A549 (cell line): ENCODE results near the gene MSANTD1.

Source experiments
- CTCF ChIP-seq: fragments of >200 bp; sonication (Bioruptor Twin); formaldehyde crosslinking; IDR thresholded peaks from 3 replicates; pipeline ENCODE4 v1.5.1; 2016
- MAFK ChIP-seq: fragments of 450-650 bp; IDR thresholded peaks from 2 replicates; pipeline ENCODE4 v1.6.1; 2014; ENCODE audit not compliant: partially characterized antibody
- POLR2A ChIP-seq: IDR thresholded peaks from 2 replicates; pipeline ENCODE4 v1.6.1; 2012; ENCODE audit warnings: mild to moderate bottlenecking, low read length
- TF ChIP-seq, protein P1 (sequence below): IDR thresholded peaks from 2 replicates; pipeline ENCODE4 v1.6.1; 2012

- TF ChIP-seq CTCF (no peak), POLR2A (no peak), MAFK (no peak)
- TF ChIP-seq, protein P1, sequence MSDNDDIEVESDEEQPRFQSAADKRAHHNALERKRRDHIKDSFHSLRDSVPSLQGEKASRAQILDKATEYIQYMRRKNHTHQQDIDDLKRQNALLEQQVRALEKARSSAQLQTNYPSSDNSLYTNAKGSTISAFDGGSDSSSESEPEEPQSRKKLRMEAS = no peak
Observed at GRCh38 chr4:3229964-3230363, 19.0 kb upstream of the MSANTD1 start.
